Retinal pigment epithelial cell (primary cell): Measurements from ENCODE around the gene DLGAP1.

Experiments used
- DNase-seq: peaks from one replicate; pipeline ENCODE4 v3.0.0-alpha.2; 2010; ENCODE audit warnings: low read depth
- H3K4me3 ChIP-seq: 2 replicates; pipeline ENCODE4 v1.5.1; 2011; ENCODE audit warnings: mild to moderate bottlenecking, low read length, control low read depth, moderate library complexity
- CTCF ChIP-seq: conservative IDR thresholded peaks from 2 replicates; pipeline ENCODE4 v1.5.1; 2011; ENCODE audit warnings: low read depth, low read length, control low read depth, inconsistent platforms

The DLGAP1 gene

GRCh38 chr18:3875376-3875775 lies 579.7 kb downstream of the DLGAP1 start:
- no peak for TF ChIP-seq CTCF
- no peak for DNase-seq
- no peak overlapping the region for H3K4me3 ChIP-seq

GRCh38 chr18:3874581-3874980 lies 580.5 kb downstream of the DLGAP1 start:
- no peak for TF ChIP-seq CTCF
- no peak overlapping the region for H3K4me3 ChIP-seq
- no peak for DNase-seq

- H3K4me3 ChIP-seq = no peak overlapping the region
- no peak for TF ChIP-seq CTCF
- no peak for DNase-seq
These were observed 581.0 kb downstream of the DLGAP1 start for GRCh38 chr18:3874125-3874524.

GRCh38 chr18:3873698-3874097 lies 581.4 kb downstream of the DLGAP1 start:
- no peak for TF ChIP-seq CTCF
- no peak overlapping the region for H3K4me3 ChIP-seq
- DNase-seq = no peak

GRCh38 chr18:3873211-3873610 lies 581.9 kb downstream of the DLGAP1 start:
- DNase-seq = no peak
- TF ChIP-seq CTCF = no peak
- H3K4me3 ChIP-seq = no peak overlapping the region

- TF ChIP-seq CTCF = no peak
- no peak overlapping the region for H3K4me3 ChIP-seq
- no peak for DNase-seq
These were observed 582.5 kb downstream of the DLGAP1 start for GRCh38 chr18:3872641-3873040.

- no peak for DNase-seq
- no peak for TF ChIP-seq CTCF
- no peak overlapping the region for H3K4me3 ChIP-seq
These were observed 583.4 kb downstream of the DLGAP1 start for GRCh38 chr18:3871687-3872086.
